ENCODE data around the gene PPP2R2B.

GRCh38 chr5:146860213-146860893 is 18.2 kb downstream of the PPP2R2B start:
- TF ChIP-seq CTCF (IDR thresholded peaks at IDR 0.05) (no peak), ZNF416 (CRISPR knock-in tag; IDR thresholded peaks at IDR 0.05) (no peak), SMAD3 (CRISPR knock-in tag; IDR thresholded peaks at IDR 0.05; ENCODE audit: borderline replicate concordance) (no peak), ELF4 (CRISPR knock-in tag; IDR thresholded peaks at IDR 0.05; ENCODE audit: low read depth) (no peak), GABPB1 (CRISPR knock-in tag; IDR thresholded peaks at IDR 0.05) (no peak)
